ENCODE data around the gene ATP6AP1. TPM values are rescaled to one million over a fixed set of nuclear protein-coding genes. Genes with fewer than 3 reads are reported as not detected.

The ATP6AP1 gene
- total RNA-seq, 1 experiment from 2014 or later, result 48.8 TPM

- Histone ChIP-seq H3K36me3 (replicated peaks; ENCODE audit: control insufficient read depth, insufficient read depth, low read length) (peaks cover 2% of the 10 kb centered on the region; the same call in 1 of the 2 replicates), H3K4me3 (ENCODE audit: insufficient read depth, low read depth, low read length) (peak overlapping the region; percentile 66), H3K27me3 (ENCODE audit: control insufficient read depth, insufficient read depth, low read length) (no peaks in the 10 kb centered on the region)
- no peak for DNase-seq
Measured at GRCh38 chrX:154485150-154486051, 56.9 kb downstream of the ATP6AP1 start.

DNA sequence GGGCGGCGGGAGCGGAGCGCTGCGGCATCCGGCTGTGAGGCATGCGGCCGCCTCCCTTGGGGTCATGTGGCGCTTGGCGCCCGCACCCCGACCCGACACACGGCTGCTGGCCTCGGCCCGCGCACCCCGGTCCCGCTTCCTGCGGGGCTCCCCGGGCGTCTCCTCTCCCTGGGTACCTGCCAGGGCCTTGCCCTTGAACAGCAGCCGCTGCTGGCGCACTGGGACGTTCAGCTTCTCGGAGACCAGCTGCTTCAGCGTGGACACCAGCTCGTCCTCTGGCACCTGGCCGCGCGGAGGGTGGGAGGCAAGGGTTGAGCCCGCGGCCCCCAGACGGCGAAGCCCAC, 57.5 kb downstream of the ATP6AP1 start:
- DNase-seq, result peak; percentile 74

More for the DNA sequence above, 57.5 kb downstream of the ATP6AP1 start:
- Histone ChIP-seq H3K36me3 (replicated peaks; ENCODE audit: control insufficient read depth, insufficient read depth, low read length) (peaks cover 2% of the 10 kb centered on the region; the same call in 1 of the 2 replicates), H3K4me3 (ENCODE audit: insufficient read depth, low read depth, low read length) (peak overlapping the region; percentile 66), H3K27me3 (ENCODE audit: control insufficient read depth, insufficient read depth, low read length) (no peaks in the 10 kb centered on the region)

Other genes starting within 250 kb of the ATP6AP1 start
- gene OPN1MW, start 246.1 kb upstream of the ATP6AP1 start, total RNA-seq (2014; rRNA removed; shearing (Covaris generic)), result not detected in 2 replicates
- gene OPN1MW2, start 208.9 kb upstream of the ATP6AP1 start, total RNA-seq (2014; rRNA removed; shearing (Covaris generic)), result not detected in 2 replicates
- not detected in 2 replicates for gene OPN1MW3, start 171.1 kb upstream of the ATP6AP1 start, total RNA-seq (2014; rRNA removed; shearing (Covaris generic))
- not detected in 2 replicates for gene TEX28, start 133.6 kb upstream of the ATP6AP1 start, total RNA-seq (2014; rRNA removed; shearing (Covaris generic))
- gene TKTL1, start 132.9 kb upstream of the ATP6AP1 start, total RNA-seq (2014; rRNA removed; shearing (Covaris generic)), result 1.6 TPM in 1 of 2 replicates, not detected in the other
- gene FLNA, start 54.0 kb upstream of the ATP6AP1 start, total RNA-seq (2014; rRNA removed; shearing (Covaris generic)), result 799 and 827 TPM in 2 replicates
- gene EMD, start 49.4 kb upstream of the ATP6AP1 start, total RNA-seq (2014; rRNA removed; shearing (Covaris generic)), result 56.2 and 57.1 TPM in 2 replicates
- gene RPL10, start 30.3 kb upstream of the ATP6AP1 start, total RNA-seq (2014; rRNA removed; shearing (Covaris generic)), result 4,112 and 4,296 TPM in 2 replicates
- 24.8 and 26.6 TPM in 2 replicates for gene DNASE1L1, start 19.4 kb upstream of the ATP6AP1 start, total RNA-seq (2014; rRNA removed; shearing (Covaris generic))
- 38.6 and 71.3 TPM in 2 replicates for gene TAFAZZIN, start 17.1 kb upstream of the ATP6AP1 start, total RNA-seq (2014; rRNA removed; shearing (Covaris generic))
- 128 and 143 TPM in 2 replicates for gene GDI1, start 8.5 kb downstream of the ATP6AP1 start, total RNA-seq (2014; rRNA removed; shearing (Covaris generic))
- gene FAM50A, start 15.5 kb downstream of the ATP6AP1 start, total RNA-seq (2014; rRNA removed; shearing (Covaris generic)), result 44.0 and 46.6 TPM in 2 replicates
- gene PLXNA3, start 29.6 kb downstream of the ATP6AP1 start, total RNA-seq (2014; rRNA removed; shearing (Covaris generic)), result 2.3 and 4.5 TPM in 2 replicates
- gene LAGE3, start 50.6 kb downstream of the ATP6AP1 start, total RNA-seq (2014; rRNA removed; shearing (Covaris generic)), result 47.9 and 84.9 TPM in 2 replicates
- gene UBL4A, start 57.9 kb downstream of the ATP6AP1 start, total RNA-seq (2014; rRNA removed; shearing (Covaris generic)), result 64.8 and 84.0 TPM in 2 replicates
- 17.0 and 18.4 TPM in 2 replicates for gene SLC10A3, start 62.0 kb downstream of the ATP6AP1 start, total RNA-seq (2014; rRNA removed; shearing (Covaris generic))
- gene FAM3A, start 87.6 kb downstream of the ATP6AP1 start, total RNA-seq (2014; rRNA removed; shearing (Covaris generic)), result 31.6 and 42.5 TPM in 2 replicates
- 51.8 and 58.0 TPM in 2 replicates for gene G6PD, start 118.2 kb downstream of the ATP6AP1 start, total RNA-seq (2014; rRNA removed; shearing (Covaris generic))
- 22.1 and 24.3 TPM in 2 replicates for gene IKBKG, start 118.9 kb downstream of the ATP6AP1 start, total RNA-seq (2014; rRNA removed; shearing (Covaris generic))
- gene CTAG1A, start 156.5 kb downstream of the ATP6AP1 start, total RNA-seq (2014; rRNA removed; shearing (Covaris generic)), result not detected in 2 replicates
- gene CTAG1B, start 190.6 kb downstream of the ATP6AP1 start, total RNA-seq (2014; rRNA removed; shearing (Covaris generic)), result not detected in 2 replicates
- gene CTAG2, start 224.9 kb downstream of the ATP6AP1 start, total RNA-seq (2014; rRNA removed; shearing (Covaris generic)), result not detected in 2 replicates